ENCODE data around the gene NHS. TPM values are rescaled to one million over a fixed set of nuclear protein-coding genes. Genes with fewer than 3 reads are reported as not detected.
A peak's percentile ranks its signal among the peaks of the same experiment; 100 is the strongest.
"Not testable (repeated sequence)": the region's sequence is repeated elsewhere in the genome, so short reads cannot be mapped to it uniquely, and the experiment has no call there.

Gene NHS
- total RNA-seq, 1 donor from 2014 or later, result 8.6 TPM

GRCh38 chrX:17496407-17496806, 121.4 kb downstream of the NHS start:
- DNase-seq (ENCODE audit: low read depth), result no peak
- H3K4me3 ChIP-seq (ENCODE audit: low read depth, low read length), result no peak overlapping the region
- no peaks in the 10 kb centered on the region for H3K36me3 ChIP-seq (ENCODE audit: control insufficient read depth, insufficient read depth, low read length)
- no peak for TF ChIP-seq CTCF (IDR thresholded peaks at IDR 0.05; ENCODE audit: insufficient read depth, low read length, poor library complexity, severe bottlenecking)
- H3K27me3 ChIP-seq (ENCODE audit: control insufficient read depth, insufficient read depth, low read length), result no peaks in the 10 kb centered on the region

GRCh38 chrX:17497193-17497592, 122.2 kb downstream of the NHS start:
- no peak overlapping the region for H3K4me3 ChIP-seq (ENCODE audit: low read depth, low read length)

GRCh38 chrX:17499512-17499911, 124.5 kb downstream of the NHS start:
- TF ChIP-seq CTCF (IDR thresholded peaks at IDR 0.05; ENCODE audit: insufficient read depth, low read length, poor library complexity, severe bottlenecking), result no peak
- DNase-seq (ENCODE audit: low read depth), result no peak
- Histone ChIP-seq H3K4me3 (ENCODE audit: low read depth, low read length) (no peak overlapping the region), H3K27me3 (ENCODE audit: control insufficient read depth, insufficient read depth, low read length) (no peaks in the 10 kb centered on the region), H3K36me3 (ENCODE audit: control insufficient read depth, insufficient read depth, low read length) (no peaks in the 10 kb centered on the region)

More at GRCh38 chrX:17497193-17497592, 122.2 kb downstream of the NHS start:
- Histone ChIP-seq H3K27me3 (ENCODE audit: control insufficient read depth, insufficient read depth, low read length) (no peaks in the 10 kb centered on the region), H3K36me3 (ENCODE audit: control insufficient read depth, insufficient read depth, low read length) (no peaks in the 10 kb centered on the region)
- TF ChIP-seq CTCF (IDR thresholded peaks at IDR 0.05; ENCODE audit: insufficient read depth, low read length, poor library complexity, severe bottlenecking), result no peak
- no peak for DNase-seq (ENCODE audit: low read depth)

- Histone ChIP-seq H3K4me3 (ENCODE audit: low read depth, low read length) (no peak overlapping the region), H3K36me3 (ENCODE audit: control insufficient read depth, insufficient read depth, low read length) (no peaks in the 10 kb centered on the region), H3K27me3 (ENCODE audit: control insufficient read depth, insufficient read depth, low read length) (no peaks in the 10 kb centered on the region)
- peak; percentile 32 for DNase-seq (ENCODE audit: low read depth)
- no peak for TF ChIP-seq CTCF (IDR thresholded peaks at IDR 0.05; ENCODE audit: insufficient read depth, low read length, poor library complexity, severe bottlenecking)
Measured at GRCh38 chrX:17500145-17500579, 125.2 kb downstream of the NHS start.

- H3K4me3 ChIP-seq (ENCODE audit: low read depth, low read length), result no peak overlapping the region
- no peak for DNase-seq (ENCODE audit: low read depth)
- no peaks in the 10 kb centered on the region for H3K36me3 ChIP-seq (ENCODE audit: control insufficient read depth, insufficient read depth, low read length)
- no peaks in the 10 kb centered on the region for H3K27me3 ChIP-seq (ENCODE audit: control insufficient read depth, insufficient read depth, low read length)
- no peak for TF ChIP-seq CTCF (IDR thresholded peaks at IDR 0.05; ENCODE audit: insufficient read depth, low read length, poor library complexity, severe bottlenecking)
Measured at GRCh38 chrX:17501746-17502145, 126.7 kb downstream of the NHS start.

- H3K27me3 ChIP-seq (ENCODE audit: control insufficient read depth, insufficient read depth, low read length); H3K4me3 ChIP-seq (ENCODE audit: low read depth, low read length); H3K36me3 ChIP-seq (ENCODE audit: control insufficient read depth, insufficient read depth, low read length); DNase-seq (ENCODE audit: low read depth): not testable (repeated sequence)
Measured at GRCh38 chrX:17506352-17506751, 131.4 kb downstream of the NHS start.

All from kidney epithelial cell (primary cell).